T-helper 2 cell treated with Interferon-gamma antibody and Interleukin-4, amounts not matched to agents 100 ng/mL and 5 ng/mL, for 36 hours (primary cell): Measurements from ENCODE around the gene CGNL1. TPM values are rescaled to one million over a fixed set of nuclear protein-coding genes. Genes with fewer than 3 reads are reported as not detected.

Experiments used
- intact Hi-C: fragments of 100-400 bp; cut with micrococcal nuclease; formaldehyde crosslinking; loops from one replicate; pipeline ENCODE4 v1.15.1; 2023
- total RNA-seq: library from RNA; stranded (reverse); gene quantifications from 2 replicates; pipeline ENCODE4 v1.2.3, GENCODE V29; 2022

Gene CGNL1
- not detected in 2 replicates for total RNA-seq

GRCh38 chr15:57375827-57376695, at the start of gene CGNL1:
Gene CGNL1, plus strand, starts transcription at chr15:57376505. Its CDS starts 61,495 bp downstream, at chr15:57438000.
- intact Hi-C loops = no loop called here

GRCh38 chr15:57327985-57328471, 48.3 kb upstream of the CGNL1 start:
- intact Hi-C loops = no loop called here

GRCh38 chr15:57328479-57328878, 47.8 kb upstream of the CGNL1 start:
- intact Hi-C loops = no loop called here

GRCh38 chr15:57328897-57329296, 47.4 kb upstream of the CGNL1 start:
- intact Hi-C loops = no loop called here

GRCh38 chr15:57329582-57330367, 46.5 kb upstream of the CGNL1 start:
- intact Hi-C loops = no loop called here

- intact Hi-C loops = no loop called here
Measured at GRCh38 chr15:57330619-57331340, 45.5 kb upstream of the CGNL1 start.

GRCh38 chr15:57332326-57332725, 44.0 kb upstream of the CGNL1 start:
- intact Hi-C loops = no loop called here

- intact Hi-C loops = no loop called here
Measured at GRCh38 chr15:57333487-57333886, 42.8 kb upstream of the CGNL1 start.

- intact Hi-C loops = no loop called here
Measured at GRCh38 chr15:57334257-57334656, 42.0 kb upstream of the CGNL1 start.

GRCh38 chr15:57335293-57335715, 41.0 kb upstream of the CGNL1 start:
- intact Hi-C loops = no loop called here

- intact Hi-C loops = no loop called here
Measured at GRCh38 chr15:57335719-57336118, 40.6 kb upstream of the CGNL1 start.

GRCh38 chr15:57337868-57338411, 38.4 kb upstream of the CGNL1 start:
- intact Hi-C loops = no loop called here

GRCh38 chr15:57339321-57339720, 37.0 kb upstream of the CGNL1 start:
- intact Hi-C loops = no loop called here

- intact Hi-C loops = loop anchor here (5.0 kb wide), 1 partner anchor 202 kb away; no protein-coding TSS in a partner anchor
Measured at GRCh38 chr15:57340682-57341259, 35.5 kb upstream of the CGNL1 start.

- intact Hi-C loops = loop anchor here (5.0 kb wide), 1 partner anchor 199 kb away; no protein-coding TSS in a partner anchor
Measured at GRCh38 chr15:57343048-57343447, 33.3 kb upstream of the CGNL1 start.

- intact Hi-C loops = loop anchor here (5.0 kb wide), 1 partner anchor 199 kb away; no protein-coding TSS in a partner anchor
Measured at GRCh38 chr15:57343498-57343897, 32.8 kb upstream of the CGNL1 start.

- intact Hi-C loops = loop anchor here (5.0 kb wide), 1 partner anchor 198 kb away; no protein-coding TSS in a partner anchor
Measured at GRCh38 chr15:57344282-57344681, 32.0 kb upstream of the CGNL1 start.

GRCh38 chr15:57345584-57345983, 30.7 kb upstream of the CGNL1 start:
- intact Hi-C loops = no loop called here

GRCh38 chr15:57348081-57348480, 28.2 kb upstream of the CGNL1 start:
- intact Hi-C loops = no loop called here

GRCh38 chr15:57352535-57353316, 23.6 kb upstream of the CGNL1 start:
- intact Hi-C loops = no loop called here
